WTC11 (cell line): ENCODE measurements around the gene SNAP25. TPM values are rescaled to one million over a fixed set of nuclear protein-coding genes. Genes with fewer than 3 reads are reported as not detected.

Experiments
- ATAC-seq: fragments of 200-7000 bp; cut with Tn5 transposase; 2 replicates; pipeline ENCODE4 v1.10.0; 2021; ENCODE audit warnings: mild to moderate bottlenecking, moderate library complexity
- CTCF ChIA-PET: fragments of 300-600 bp; sonication (Branson Sonifier 250); formaldehyde crosslinking; loops from one replicate; lab custom pipeline; 2021; ENCODE audit warnings: antibody characterized with exemption; lab: Charles Lee
- POLR2A ChIA-PET: fragments of 350-600 bp; sonication (Branson Sonifier 250); formaldehyde crosslinking; loops from one replicate; lab custom pipeline; 2021; ENCODE audit warnings: antibody characterized with exemption; lab: Charles Lee
- DNase-seq: peaks from one replicate; pipeline ENCODE4 v3.0.0; 2021; ENCODE audit warnings: low spot score
- H3K27ac Mint-ChIP-seq: 2 replicates; pipeline ENCODE4 v1.8.0; 2021; ENCODE audit warnings: mixed read lengths
- H3K27me3 Mint-ChIP-seq: 2 replicates; pipeline ENCODE4 v1.8.0; 2021; ENCODE audit warnings: low read depth, mild to moderate bottlenecking, moderate library complexity, mixed read lengths
- H3K36me3 Mint-ChIP-seq: 2 replicates; pipeline ENCODE4 v1.8.0; 2021; ENCODE audit warnings: mixed read lengths
- H3K4me1 Mint-ChIP-seq: 2 replicates; pipeline ENCODE4 v1.8.0; 2022; ENCODE audit warnings: mixed read lengths
- H3K4me3 Mint-ChIP-seq: 2 replicates; pipeline ENCODE4 v1.8.0; 2021; ENCODE audit warnings: mild to moderate bottlenecking, moderate library complexity, mixed read lengths
- H3K9me3 Mint-ChIP-seq: 2 replicates; pipeline ENCODE4 v1.8.0; 2021; ENCODE audit warnings: mixed read lengths
- ATF2 ChIP-seq: sonication (generic); formaldehyde crosslinking; IDR thresholded peaks from 2 replicates; pipeline ENCODE4 v1.8.1; 2022; ENCODE audit warnings: low read depth, missing genetic modification reagents, borderline replicate concordance
- ATF6 ChIP-seq: sonication (generic); formaldehyde crosslinking; IDR thresholded peaks from 2 replicates; pipeline ENCODE4 v1.8.1; 2023; ENCODE audit warnings: mild to moderate bottlenecking, missing genetic modification reagents
- EMX1 ChIP-seq: fragments of 250-450 bp; sonication (Bioruptor Pico); IDR thresholded peaks from 2 replicates; pipeline ENCODE4 v1.8.0; 2021; ENCODE audit warnings: mild to moderate bottlenecking
- ERG ChIP-seq: fragments of 250-450 bp; sonication (Bioruptor Pico); IDR thresholded peaks from 2 replicates; pipeline ENCODE4 v1.8.0; 2021; ENCODE audit warnings: mild to moderate bottlenecking
- IRF2 ChIP-seq: sonication (generic); formaldehyde crosslinking; IDR thresholded peaks from 2 replicates; pipeline ENCODE4 v1.8.0; 2022; ENCODE audit warnings: low read depth, missing genetic modification reagents, borderline replicate concordance
- JAZF1 ChIP-seq: fragments of 250-450 bp; sonication (Bioruptor Pico); IDR thresholded peaks from 2 replicates; pipeline ENCODE4 v1.9.0; 2021; ENCODE audit warnings: moderate library complexity, mild to moderate bottlenecking, inconsistent platforms
- NFYB ChIP-seq: sonication (generic); formaldehyde crosslinking; conservative IDR thresholded peaks from 2 replicates; pipeline ENCODE4 v1.8.0; 2022; ENCODE audit warnings: low read depth, missing genetic modification reagents
- NR1H2 ChIP-seq: sonication (generic); formaldehyde crosslinking; IDR thresholded peaks from 2 replicates; pipeline ENCODE4 v1.9.0; 2021; ENCODE audit warnings: mild to moderate bottlenecking, moderate library complexity, missing genetic modification reagents
- NR3C1 ChIP-seq: sonication (generic); formaldehyde crosslinking; conservative IDR thresholded peaks from 2 replicates; pipeline ENCODE4 v1.8.1; 2023; ENCODE audit warnings: low read depth, mild to moderate bottlenecking, missing genetic modification reagents
- OVOL2 ChIP-seq: fragments of 250-450 bp; sonication (Bioruptor Pico); IDR thresholded peaks from 2 replicates; pipeline ENCODE4 v1.9.0; 2021; ENCODE audit warnings: mild to moderate bottlenecking, borderline replicate concordance
- STAT6 ChIP-seq: sonication (generic); formaldehyde crosslinking; conservative IDR thresholded peaks from 2 replicates; pipeline ENCODE4 v1.8.1; 2023; ENCODE audit warnings: mild to moderate bottlenecking, low read depth, missing genetic modification reagents, moderate library complexity
- USF1 ChIP-seq: sonication (generic); formaldehyde crosslinking; IDR thresholded peaks from 2 replicates; pipeline ENCODE4 v1.8.0; 2022; ENCODE audit warnings: mild to moderate bottlenecking, missing genetic modification reagents
- ZMAT4 ChIP-seq: fragments of 250-450 bp; sonication (Bioruptor Pico); IDR thresholded peaks from 2 replicates; pipeline ENCODE4 v1.9.0; 2021; ENCODE audit warnings: mild to moderate bottlenecking
- ZNF423 ChIP-seq: fragments of 250-450 bp; sonication (Bioruptor Pico); IDR thresholded peaks from 2 replicates; pipeline ENCODE4 v2.1.2; 2022; ENCODE audit warnings: mild to moderate bottlenecking, moderate library complexity
- ZNF425 ChIP-seq: fragments of 250-450 bp; sonication (Bioruptor Pico); conservative IDR thresholded peaks from 2 replicates; pipeline ENCODE4 v1.9.0; 2021; ENCODE audit warnings: mild to moderate bottlenecking
- total RNA-seq: library from RNA; stranded (reverse); gene quantifications from 3 replicates; pipeline ENCODE4 v1.2.3, GENCODE V29; 2021

SNAP25 gene
- total RNA-seq, 1 experiment from 2014 or later: 0.72 TPM

GRCh38 chr20:10255846-10256245, 37.2 kb downstream of the SNAP25 start (continued):
- TF ChIP-seq ZNF425 (CRISPR knock-in tag): no peak
- TF ChIP-seq JAZF1 (CRISPR knock-in tag): no peak
- no peak for TF ChIP-seq OVOL2 (CRISPR knock-in tag)
- no peak for TF ChIP-seq ERG (CRISPR knock-in tag)
- no peak for TF ChIP-seq ATF2
- TF ChIP-seq NR1H2: no peak
- TF ChIP-seq ATF6 (CRISPR knock-in tag): no peak

GRCh38 chr20:10259166-10259565, 40.5 kb downstream of the SNAP25 start:
- POLR2A ChIA-PET: no interaction called here
- no peaks in the 10 kb centered on the region for H3K9me3 Mint-ChIP-seq
- H3K27me3 Mint-ChIP-seq: peaks cover 13% of the 10 kb centered on the region
- TF ChIP-seq USF1 (CRISPR knock-in tag): no peak
- no peak for TF ChIP-seq ZMAT4
- no peak for TF ChIP-seq IRF2 (CRISPR knock-in tag)
- TF ChIP-seq JAZF1 (CRISPR knock-in tag): no peak
- TF ChIP-seq STAT6 (CRISPR knock-in tag): no peak
- no peak for TF ChIP-seq NR3C1 (CRISPR knock-in tag)
- no peak for TF ChIP-seq EMX1 (CRISPR knock-in tag)
- no peak for TF ChIP-seq NFYB (CRISPR knock-in tag)
- no peak for TF ChIP-seq ZNF423 (CRISPR knock-in tag)
- CTCF ChIA-PET: no interaction called here
- ATAC-seq: no peak
- peaks cover 24% of the 10 kb centered on the region for H3K4me1 Mint-ChIP-seq
- no peak overlapping the region for H3K27ac Mint-ChIP-seq
- DNase-seq: no peak
- no peaks in the 10 kb centered on the region for H3K36me3 Mint-ChIP-seq
- H3K4me3 Mint-ChIP-seq: no peak overlapping the region
